Endodermal cell (in vitro differentiated cells): ENCODE results near the gene MRPL44. TPM values are rescaled to one million over a fixed set of nuclear protein-coding genes. Genes with fewer than 3 reads are reported as not detected.

Source experiments
- DNase-seq: peaks from one replicate; pipeline ENCODE4 v3.0.0-alpha.2; 2017
- H3K27ac ChIP-seq: 2 replicates; pipeline ENCODE4 v1.5.1; 2013; ENCODE audit warnings: mild to moderate bottlenecking, low read depth, low read length, moderate library complexity
- H3K27me3 ChIP-seq: 2 replicates; pipeline ENCODE4 v1.6.1; 2013; ENCODE audit warnings: mild to moderate bottlenecking, low read length, moderate library complexity; ENCODE audit not compliant: insufficient read depth, control insufficient read depth, poor library complexity, severe bottlenecking
- H3K36me3 ChIP-seq: 2 replicates; pipeline ENCODE4 v1.7.0; 2013; ENCODE audit warnings: mild to moderate bottlenecking, low read length, moderate library complexity; ENCODE audit not compliant: control insufficient read depth, insufficient read depth
- H3K4me1 ChIP-seq: one replicate; pipeline ENCODE4 v1.7.0; 2013; ENCODE audit warnings: low read length; ENCODE audit not compliant: control insufficient read depth, insufficient read depth
- H3K4me3 ChIP-seq: 2 replicates; pipeline ENCODE4 v1.5.1; 2013; ENCODE audit warnings: mild to moderate bottlenecking, low read length, moderate library complexity
- H3K9ac ChIP-seq: 2 replicates; pipeline ENCODE4 v1.6.1; 2013; ENCODE audit warnings: mild to moderate bottlenecking, low read length, moderate library complexity; ENCODE audit not compliant: poor library complexity, severe bottlenecking; ENCODE audit errors: extremely low read depth
- H3K9me3 ChIP-seq: 2 replicates; pipeline ENCODE4 v1.6.1; 2013; ENCODE audit warnings: mild to moderate bottlenecking, low read length, moderate library complexity; ENCODE audit not compliant: control insufficient read depth
- H3K27ac Mint-ChIP-seq: 2 replicates; pipeline ENCODE4 v1.8.0; 2020; ENCODE audit warnings: mixed read lengths
- H3K27me3 Mint-ChIP-seq: 2 replicates; pipeline ENCODE4 v1.8.0; 2021; ENCODE audit warnings: mild to moderate bottlenecking, mixed read lengths; ENCODE audit not compliant: insufficient read depth
- H3K36me3 Mint-ChIP-seq: 2 replicates; pipeline ENCODE4 v1.8.0; 2020; ENCODE audit warnings: low read depth, mixed read lengths
- H3K4me1 Mint-ChIP-seq: 2 replicates; pipeline ENCODE4 v1.8.0; 2020; ENCODE audit warnings: mixed read lengths
- H3K4me3 Mint-ChIP-seq: 2 replicates; pipeline ENCODE4 v1.8.0; 2020; ENCODE audit warnings: mild to moderate bottlenecking, moderate library complexity, mixed read lengths
- H3K9me3 Mint-ChIP-seq: 2 replicates; pipeline ENCODE4 v1.8.0; 2020; ENCODE audit warnings: mild to moderate bottlenecking, mixed read lengths
- WGBS, 2 experiments: methylation state at CpG; one replicate each; pipeline versions ENCODE4 v1.1.5 to v1.1.7; 2013; ENCODE audit warnings: missing lambda C conversion rate in 2 of 2, mixed read lengths in 1 of 2; ENCODE audit not compliant: insufficient coverage in 1 of 2, insufficient read length in 1 of 2; 5-methylcytosine and 5-hydroxymethylcytosine counted together
- total RNA-seq, 2 donors: library from RNA; stranded (reverse); fragmentation: NEBNext Ultra II Directional in 1 of 2; extraction: Animal tissue kit (Norgen Biotek cat#: 25700) in 1 of 2; gene quantifications; 2 replicates in 1 of 2; 3 replicates in 1 of 2; pipeline ENCODE4 v1.2.1, GENCODE V29; 2021
- TF ChIP-seq, protein P1 (sequence below): fragments of 200-600 bp; sonication (generic); conservative IDR thresholded peaks from 2 replicates; pipeline ENCODE4 v1.5.0; 2021; ENCODE audit warnings: antibody characterized with exemption, mild to moderate bottlenecking

Gene MRPL44
- total RNA-seq, 2 donors from 2014 or later = 38.7 to 43.4 TPM

GRCh38 chr2:223930103-223930976 is 26.9 kb upstream of the MRPL44 start:
- Mint-ChIP-seq H3K9me3 (peaks cover 9% of the 10 kb centered on the region), H3K27me3 (no peaks in the 10 kb centered on the region), H3K27ac (peak overlapping the region; percentile 62), H3K4me3 (no peak overlapping the region), H3K4me1 (peaks cover 23% of the 10 kb centered on the region), H3K36me3 (peaks cover 28% of the 10 kb centered on the region)
- no peak overlapping the region for H3K9ac ChIP-seq
- no peaks in the 10 kb centered on the region for H3K4me1 ChIP-seq
- H3K27ac ChIP-seq = no peak overlapping the region
- peak; percentile 56 for DNase-seq
- H3K27me3 ChIP-seq = no peaks in the 10 kb centered on the region
- TF ChIP-seq, protein P1, sequence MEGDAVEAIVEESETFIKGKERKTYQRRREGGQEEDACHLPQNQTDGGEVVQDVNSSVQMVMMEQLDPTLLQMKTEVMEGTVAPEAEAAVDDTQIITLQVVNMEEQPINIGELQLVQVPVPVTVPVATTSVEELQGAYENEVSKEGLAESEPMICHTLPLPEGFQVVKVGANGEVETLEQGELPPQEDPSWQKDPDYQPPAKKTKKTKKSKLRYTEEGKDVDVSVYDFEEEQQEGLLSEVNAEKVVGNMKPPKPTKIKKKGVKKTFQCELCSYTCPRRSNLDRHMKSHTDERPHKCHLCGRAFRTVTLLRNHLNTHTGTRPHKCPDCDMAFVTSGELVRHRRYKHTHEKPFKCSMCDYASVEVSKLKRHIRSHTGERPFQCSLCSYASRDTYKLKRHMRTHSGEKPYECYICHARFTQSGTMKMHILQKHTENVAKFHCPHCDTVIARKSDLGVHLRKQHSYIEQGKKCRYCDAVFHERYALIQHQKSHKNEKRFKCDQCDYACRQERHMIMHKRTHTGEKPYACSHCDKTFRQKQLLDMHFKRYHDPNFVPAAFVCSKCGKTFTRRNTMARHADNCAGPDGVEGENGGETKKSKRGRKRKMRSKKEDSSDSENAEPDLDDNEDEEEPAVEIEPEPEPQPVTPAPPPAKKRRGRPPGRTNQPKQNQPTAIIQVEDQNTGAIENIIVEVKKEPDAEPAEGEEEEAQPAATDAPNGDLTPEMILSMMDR = no peak
- peaks cover 33% of the 10 kb centered on the region for H3K9me3 ChIP-seq
- H3K4me3 ChIP-seq = no peak overlapping the region
- 85 to 86% methylated on average over 13 to 23 of the region's 23 CpGs for WGBS, 2 experiments
- peaks cover 17% of the 10 kb centered on the region for H3K36me3 ChIP-seq

- Histone ChIP-seq H3K4me3 (no peak overlapping the region), H3K9ac (no peak overlapping the region), H3K36me3 (peaks cover 4% of the 10 kb centered on the region), H3K27me3 (no peaks in the 10 kb centered on the region), H3K27ac (no peak overlapping the region), H3K4me1 (peaks cover 6% of the 10 kb centered on the region), H3K9me3 (peaks cover 6% of the 10 kb centered on the region)
- DNase-seq = no peak
- Mint-ChIP-seq H3K27me3 (no peaks in the 10 kb centered on the region), H3K9me3 (no peaks in the 10 kb centered on the region), H3K4me1 (peaks cover 43% of the 10 kb centered on the region), H3K4me3 (no peak overlapping the region), H3K36me3 (peaks cover 7% of the 10 kb centered on the region), H3K27ac (peak overlapping the region; percentile 55)
- TF ChIP-seq, protein P1 = no peak
- 90 to 100% methylated on average over 4 to 6 of the region's 6 CpGs for WGBS, 2 experiments
Observed at GRCh38 chr2:223932816-223933800, 24.2 kb upstream of the MRPL44 start.

- H3K27ac Mint-ChIP-seq = peak overlapping the region; percentile 84
- Histone ChIP-seq H3K27ac (no peak overlapping the region), H3K9me3 (no peaks in the 10 kb centered on the region), H3K27me3 (no peaks in the 10 kb centered on the region), H3K4me3 (no peak overlapping the region), H3K4me1 (peaks cover 8% of the 10 kb centered on the region), H3K36me3 (peaks cover 4% of the 10 kb centered on the region), H3K9ac (no peak overlapping the region)
- H3K9me3 Mint-ChIP-seq = no peaks in the 10 kb centered on the region
- H3K4me3 Mint-ChIP-seq = no peak overlapping the region
- WGBS, 2 experiments = 42 to 74% methylated on average over 4 to 6 of the region's 6 CpGs
- TF ChIP-seq, protein P1 = no peak
- H3K36me3 Mint-ChIP-seq = peaks cover 10% of the 10 kb centered on the region
- H3K27me3 Mint-ChIP-seq = no peaks in the 10 kb centered on the region
- peaks cover 57% of the 10 kb centered on the region for H3K4me1 Mint-ChIP-seq
- no peak for DNase-seq
Observed at GRCh38 chr2:223934870-223935269, 22.4 kb upstream of the MRPL44 start.
